GM19043 (cell line): ENCODE measurements around the gene RFT1.
A peak's percentile ranks its signal among the peaks of the same experiment; 100 is the strongest.

Experiments
- ATAC-seq: cut with Tn5 transposase; IDR thresholded peaks from one replicate; pipeline ENCODE4 v1.9.1; 2021; ENCODE audit warnings: low read depth; ENCODE audit not compliant: unreplicated experiment

Gene RFT1

DNA sequence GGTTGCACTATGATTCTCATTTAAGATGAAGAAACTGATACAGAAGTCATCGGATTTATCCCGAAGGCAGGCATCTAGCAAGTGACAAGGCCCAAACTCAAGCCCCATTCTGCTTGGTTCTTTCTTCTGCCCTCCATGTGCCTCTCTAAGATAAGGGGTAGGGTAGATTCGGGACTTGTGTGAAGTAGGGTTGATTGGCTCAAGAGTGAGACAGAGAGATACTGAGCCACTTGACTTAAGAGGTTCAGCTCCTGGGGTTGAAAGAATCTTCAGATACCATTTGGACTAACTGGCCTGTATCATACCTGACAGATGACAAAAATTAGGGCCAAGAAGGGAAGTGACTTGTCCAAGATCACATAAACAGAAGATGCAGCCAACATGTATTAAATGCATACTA, 891 bp downstream of the RFT1 start:
- ATAC-seq: no peak

DNA sequence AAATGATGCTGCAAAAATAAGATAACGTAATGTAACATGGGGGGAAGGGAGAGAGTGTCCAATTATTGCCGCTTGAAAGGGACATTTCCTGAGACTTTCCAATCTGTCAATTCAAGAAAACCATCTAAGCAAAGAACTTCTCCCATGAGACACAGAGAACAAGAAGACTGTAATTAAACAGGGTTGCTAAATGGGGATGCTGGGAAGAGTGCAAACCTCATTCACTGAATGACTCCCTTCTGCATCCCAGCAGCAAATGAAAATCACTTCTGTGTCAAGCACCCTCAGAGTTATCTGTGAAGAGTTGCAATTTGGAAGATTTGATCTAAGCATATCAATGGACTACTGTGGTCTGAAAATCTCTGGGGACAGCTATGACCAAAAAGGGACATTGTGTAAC, 3.6 kb downstream of the RFT1 start:
- no peak for ATAC-seq

GRCh38 chr3:53123953-53124352, 6.3 kb downstream of the RFT1 start:
- no peak for ATAC-seq

GRCh38 chr3:53123510-53123909, 6.7 kb downstream of the RFT1 start:
- no peak for ATAC-seq

DNA sequence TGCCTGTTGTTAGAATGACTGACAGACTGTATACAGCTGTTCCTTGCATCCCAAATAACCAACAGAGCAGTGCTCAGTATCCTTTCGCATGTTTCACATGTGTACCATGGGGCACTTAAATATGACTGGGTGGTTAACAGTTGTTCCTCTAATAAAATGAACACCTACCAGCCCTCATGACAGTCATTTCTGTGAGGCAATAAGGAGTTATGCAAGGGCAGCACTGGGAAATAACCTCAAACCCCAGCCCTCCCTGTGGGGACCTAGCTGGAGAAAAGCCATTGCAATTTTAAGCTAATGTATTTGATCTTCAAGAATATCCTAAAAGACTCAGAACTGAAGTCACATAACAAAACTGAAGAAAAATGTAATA, 7.3 kb downstream of the RFT1 start:
- no peak for ATAC-seq

- no peak for ATAC-seq
Measured at GRCh38 chr3:53122255-53122932, 7.8 kb downstream of the RFT1 start.

DNA sequence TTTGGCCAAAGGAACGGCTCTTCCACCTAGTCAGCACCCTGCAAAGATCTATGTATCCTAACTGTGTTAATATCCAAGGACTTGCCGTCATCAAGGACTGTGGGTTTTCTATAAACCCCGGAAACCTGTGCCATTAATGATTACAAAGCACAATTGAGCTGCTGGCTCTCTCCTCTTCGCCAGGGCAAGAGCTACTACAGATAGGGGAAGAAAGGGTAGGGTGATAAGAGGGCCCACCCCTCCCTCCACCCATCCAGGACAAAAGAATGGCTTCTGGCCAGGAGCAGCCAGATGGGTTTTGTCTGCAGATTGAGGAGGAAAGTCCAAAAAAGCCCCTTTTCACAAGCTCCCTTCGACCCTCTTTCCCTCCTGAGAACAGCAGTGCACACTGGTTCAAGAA, 9.9 kb downstream of the RFT1 start:
- ATAC-seq: no peak

GRCh38 chr3:53116956-53117355, 13.3 kb downstream of the RFT1 start:
- ATAC-seq: no peak

GRCh38 chr3:53114412-53115074, 15.7 kb downstream of the RFT1 start:
- ATAC-seq: no peak

GRCh38 chr3:53114011-53114400, 16.2 kb downstream of the RFT1 start:
- peak; percentile 63 for ATAC-seq

DNA sequence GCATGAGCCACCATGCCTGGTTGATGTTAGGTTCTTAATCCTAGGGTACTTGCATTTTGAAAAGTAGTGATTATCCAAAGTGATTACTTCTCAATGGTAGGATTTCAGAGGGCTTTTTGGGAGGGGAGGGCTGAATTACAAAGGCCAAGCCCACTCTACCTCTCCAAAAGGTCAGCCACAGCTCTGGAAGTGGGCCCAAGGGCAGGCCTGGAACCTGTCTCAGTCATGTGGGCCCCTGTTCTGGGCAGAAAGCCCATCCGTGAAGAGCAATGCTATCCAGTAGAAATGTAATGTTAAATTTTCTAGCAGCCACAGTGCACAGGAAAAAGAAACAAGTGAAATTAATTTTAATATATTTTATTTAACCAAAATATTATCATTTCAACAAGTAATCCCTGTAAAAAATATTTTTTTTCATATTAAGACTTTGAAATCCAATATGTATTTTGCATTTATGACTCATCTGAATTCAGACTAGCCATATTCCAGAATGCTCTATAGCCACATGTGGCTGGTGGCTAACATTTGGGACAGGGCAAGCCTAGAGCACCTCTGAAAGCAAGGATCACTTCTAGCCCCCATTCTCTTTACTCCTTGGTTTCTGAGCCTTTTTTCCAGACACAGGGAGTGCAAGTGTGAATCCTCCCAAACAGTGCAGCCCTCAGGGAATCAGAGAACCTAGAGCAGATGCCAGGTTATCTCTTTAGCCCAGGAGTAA, 16.8 kb downstream of the RFT1 start:
- ATAC-seq: no peak

- no peak for ATAC-seq
Measured at GRCh38 chr3:53111822-53112221, 18.4 kb downstream of the RFT1 start.

DNA sequence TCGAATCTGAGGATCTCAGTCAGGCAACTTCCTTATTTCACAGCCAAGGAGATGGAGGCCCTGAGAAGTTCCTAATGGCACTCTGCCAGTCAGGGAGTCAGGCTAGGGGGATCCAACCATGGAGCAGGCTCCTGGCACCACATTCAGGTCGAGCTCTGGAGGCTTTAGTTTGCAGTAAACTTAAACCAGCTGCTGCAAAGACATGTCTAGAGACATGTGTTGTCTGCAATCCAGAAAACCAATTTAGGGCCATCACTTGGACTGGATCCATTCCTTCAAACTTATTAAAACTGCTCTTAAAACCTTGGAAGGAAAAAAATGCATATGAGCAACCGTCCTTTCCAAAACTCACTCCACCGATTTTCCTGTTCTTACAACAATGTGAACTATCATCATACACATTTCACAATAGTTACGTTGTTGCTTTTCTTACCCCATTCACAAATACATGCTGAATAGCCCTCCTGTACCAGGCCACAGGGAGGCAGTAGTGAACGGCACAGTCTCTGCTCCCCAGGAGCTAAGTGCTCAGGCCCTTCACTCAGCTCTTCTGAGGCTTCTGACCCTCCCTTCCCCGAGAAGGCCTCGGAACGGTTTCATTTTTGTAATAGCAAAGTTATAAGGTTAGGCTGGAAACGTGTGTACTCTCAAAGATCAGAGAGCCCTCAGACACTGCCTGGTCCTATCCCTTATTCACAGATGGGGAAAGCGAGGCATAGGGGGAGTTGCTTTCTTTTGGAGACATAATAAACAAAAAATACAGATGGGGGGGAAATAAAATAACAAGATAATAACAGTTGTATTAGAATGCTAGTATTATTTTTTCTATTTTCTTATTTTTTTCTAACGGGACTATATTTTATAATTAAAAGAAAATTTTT, 20.1 kb downstream of the RFT1 start:
- ATAC-seq: no peak

GRCh38 chr3:53109190-53109589, 21.0 kb downstream of the RFT1 start:
- ATAC-seq: no peak

DNA sequence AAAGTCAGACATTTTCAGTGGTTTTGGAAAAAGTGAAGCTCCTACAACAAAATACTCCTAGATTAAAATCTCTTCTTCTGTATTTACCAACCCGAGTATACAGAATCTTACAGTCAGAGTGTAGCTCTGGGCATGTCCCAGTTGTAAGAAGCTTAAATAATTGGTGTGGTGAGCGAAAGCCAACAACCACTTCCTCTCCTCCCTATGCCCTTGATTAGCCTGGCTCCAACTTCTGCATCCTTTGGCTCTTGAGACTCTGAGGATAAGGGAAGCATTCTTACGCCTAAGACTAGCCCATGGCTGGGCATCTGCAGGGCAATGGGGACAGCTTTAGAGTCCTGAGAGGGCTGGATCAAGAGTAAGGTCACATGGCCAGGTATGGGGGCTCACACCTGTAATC, 25.5 kb downstream of the RFT1 start:
- ATAC-seq: no peak

- ATAC-seq: no peak
Measured at GRCh38 chr3:53103397-53104296, 26.6 kb downstream of the RFT1 start.

DNA sequence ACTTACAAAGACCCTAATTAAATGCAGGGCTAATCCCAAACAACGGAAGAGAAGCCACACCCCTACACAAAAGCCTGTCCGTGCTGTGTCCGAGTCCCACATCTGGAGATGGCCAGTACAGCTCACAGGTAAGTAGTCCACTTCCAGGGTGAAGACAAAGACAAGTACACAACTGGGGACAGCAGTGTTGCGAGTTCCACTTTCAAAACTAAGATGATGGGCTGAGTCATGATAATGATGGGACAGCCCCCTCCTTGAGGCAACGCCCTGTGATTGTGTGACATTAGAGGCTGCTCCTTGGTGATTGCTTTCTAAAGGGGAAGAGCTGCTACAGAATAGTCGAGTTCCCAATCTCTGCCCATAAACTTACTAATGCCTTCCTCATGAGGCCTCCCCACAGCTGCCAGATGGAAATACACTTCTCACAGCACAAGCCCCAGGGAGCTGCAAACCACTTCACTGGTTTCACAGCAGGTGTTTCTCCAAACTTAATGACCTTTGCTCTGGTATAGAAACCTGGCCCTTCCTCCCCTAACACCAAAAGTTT, 27.6 kb downstream of the RFT1 start:
- peak; percentile 85 for ATAC-seq

- no peak for ATAC-seq
Measured at GRCh38 chr3:53101956-53102355, 28.3 kb downstream of the RFT1 start.

DNA sequence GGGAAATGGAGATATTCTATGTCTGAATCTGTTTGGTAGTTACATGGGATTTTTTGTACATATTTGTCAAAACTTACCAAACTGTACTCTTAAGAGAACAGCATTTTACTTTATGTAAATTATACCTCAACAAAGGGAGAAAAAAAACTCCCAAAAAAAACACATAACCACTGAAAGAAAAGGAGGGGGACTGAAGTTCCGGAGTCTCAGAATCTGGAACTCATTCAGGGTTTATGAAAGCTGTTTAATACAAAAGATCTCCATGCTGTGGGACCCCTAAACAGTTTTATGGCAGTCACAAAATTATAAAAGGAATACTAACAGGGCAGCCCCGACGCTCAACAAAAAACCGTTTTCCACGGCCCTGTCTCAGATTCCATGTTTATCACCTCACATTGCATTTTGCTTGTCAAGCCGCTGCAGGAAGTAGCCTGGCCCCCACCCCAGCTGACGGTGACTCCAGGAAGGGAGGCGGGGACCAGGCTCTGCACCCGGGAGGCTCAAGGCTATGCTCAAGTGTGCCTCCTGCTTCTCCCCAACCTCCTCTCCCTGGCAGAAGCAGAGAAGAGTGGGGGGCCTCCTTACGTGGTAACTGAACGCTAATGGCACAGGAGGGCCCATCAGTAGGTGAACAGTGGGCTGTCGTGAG, 29.3 kb downstream of the RFT1 start:
- ATAC-seq: no peak
